Stimulated activated CD8-positive, alpha-beta memory T cell treated with anti-CD3 and anti-CD28 coated beads, Interleukin-7, amount 100 ng/mL, for 1 hour (primary cell): ENCODE results near the gene CCDC106.

ENCODE experiments used
- DNase-seq, 2 donors: peaks; one replicate each; pipeline ENCODE4 v3.0.0-alpha.2; 2020; ENCODE audit warnings: low read depth in 2 of 2

The CCDC106 gene

GRCh38 chr19:55696301-55697068 lies 48.5 kb downstream of the CCDC106 start:
- no peak for DNase-seq

DNA sequence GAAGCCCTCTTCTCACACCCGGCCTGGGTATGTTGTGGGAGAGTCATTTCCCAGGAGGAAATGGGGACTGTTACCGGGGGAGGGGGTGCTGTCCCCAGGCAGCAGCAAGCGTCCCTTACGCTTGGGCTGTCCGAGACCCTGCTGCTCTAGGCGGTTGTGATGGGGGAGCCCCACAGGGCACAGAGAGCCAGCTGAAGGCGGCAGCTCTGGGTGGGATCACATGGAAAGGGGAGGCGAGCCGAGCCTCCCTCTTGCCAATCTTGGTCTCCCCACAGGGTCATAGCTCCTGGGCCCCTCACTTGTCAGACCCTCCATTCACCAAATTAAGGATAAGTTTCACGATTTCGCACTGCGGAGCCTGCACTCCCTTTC lies 49.0 kb downstream of the CCDC106 start:
- DNase-seq = no peak

DNA sequence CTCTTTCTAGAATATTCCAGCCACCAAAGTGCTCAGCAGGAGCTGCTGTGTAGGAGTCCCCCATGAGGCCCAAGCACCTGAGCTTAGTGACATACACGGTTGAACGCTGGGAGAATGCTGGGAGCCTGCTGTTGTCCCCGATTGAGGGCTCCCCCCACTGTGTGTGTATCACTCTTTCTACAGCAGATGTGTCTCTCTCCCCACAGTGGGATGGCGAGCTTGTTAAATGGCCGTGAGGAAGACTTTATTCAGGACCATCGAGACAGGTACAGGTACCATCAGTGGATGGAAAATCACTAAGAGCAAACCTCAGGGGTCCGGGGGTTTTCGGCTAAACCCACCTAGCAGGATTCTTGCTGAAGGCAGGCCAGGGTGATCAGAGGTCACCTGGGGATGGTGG lies 49.7 kb downstream of the CCDC106 start:
- DNase-seq = no peak

GRCh38 chr19:55698256-55698655 lies 50.2 kb downstream of the CCDC106 start:
- DNase-seq = no peak

GRCh38 chr19:55699221-55699620 lies 51.2 kb downstream of the CCDC106 start:
- no peak for DNase-seq

- DNase-seq = no peak
Observed at GRCh38 chr19:55700813-55701212, 52.8 kb downstream of the CCDC106 start.

DNA sequence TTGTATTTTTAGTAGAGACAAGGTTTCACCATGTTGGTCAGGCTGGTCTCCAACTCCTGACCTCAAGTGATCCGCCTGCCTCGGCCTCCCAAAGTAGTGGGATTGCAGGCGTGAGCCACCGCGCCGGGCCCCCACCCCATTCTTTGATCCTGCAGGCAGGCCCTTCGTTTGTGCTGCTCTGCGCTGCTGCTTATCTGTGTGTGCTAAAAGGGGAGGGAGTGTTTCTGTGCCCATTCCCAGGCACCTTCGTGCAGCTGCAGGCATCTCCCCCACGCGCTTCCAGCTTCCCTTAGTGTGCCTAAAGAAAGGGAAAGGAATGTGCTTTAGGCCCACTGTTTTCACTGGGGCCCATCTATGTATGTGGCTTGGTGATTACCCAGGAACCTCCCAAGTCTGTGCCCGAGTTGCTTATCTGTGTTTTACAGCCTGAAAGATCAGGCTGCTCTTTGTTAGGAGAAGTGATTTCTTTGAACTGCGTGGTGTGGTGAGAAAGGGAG lies 54.2 kb downstream of the CCDC106 start:
- DNase-seq = no peak
